ENCODE results near the gene COL6A2.
"Not testable (repeated sequence)": the region's sequence is repeated elsewhere in the genome, so short reads cannot be mapped to it uniquely, and the experiment has no call there.

The COL6A2 gene

GRCh38 chr21:46128106-46128932 lies 30.4 kb downstream of the COL6A2 start:
- DNase-seq = no peak

DNA sequence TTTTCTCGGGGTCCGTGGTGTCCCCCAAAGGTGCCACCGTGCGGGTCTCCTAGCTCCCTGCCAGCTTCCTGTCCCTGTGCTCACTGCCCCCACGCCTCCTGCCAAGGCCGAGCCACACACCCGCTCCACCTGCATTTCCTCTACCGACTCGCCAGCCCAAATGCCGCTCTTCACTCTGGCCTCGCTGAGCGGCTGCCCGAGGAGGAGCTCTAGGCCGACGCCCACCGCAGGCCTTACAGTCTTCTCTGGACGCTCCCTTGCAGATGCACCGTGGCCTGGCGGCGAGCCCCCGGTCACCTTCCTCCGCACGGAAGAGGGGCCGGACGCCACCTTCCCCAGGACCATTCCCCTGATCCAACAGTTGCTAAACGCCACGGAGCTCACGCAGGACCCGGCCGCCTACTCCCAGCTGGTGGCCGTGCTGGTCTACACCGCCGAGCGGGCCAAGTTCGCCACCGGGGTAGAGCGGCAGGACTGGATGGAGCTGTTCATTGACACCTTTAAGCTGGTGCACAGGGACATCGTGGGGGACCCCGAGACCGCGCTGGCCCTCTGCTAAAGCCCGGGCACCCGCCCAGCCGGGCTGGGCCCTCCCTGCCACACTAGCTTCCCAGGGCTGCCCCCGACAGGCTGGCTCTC lies 31.1 kb downstream of the COL6A2 start:
- DNase-seq = no peak

GRCh38 chr21:46129846-46130651 lies 32.1 kb downstream of the COL6A2 start:
- DNase-seq = no peak

- DNase-seq = no peak
Measured at GRCh38 chr21:46130831-46131587, 33.1 kb downstream of the COL6A2 start.

DNA sequence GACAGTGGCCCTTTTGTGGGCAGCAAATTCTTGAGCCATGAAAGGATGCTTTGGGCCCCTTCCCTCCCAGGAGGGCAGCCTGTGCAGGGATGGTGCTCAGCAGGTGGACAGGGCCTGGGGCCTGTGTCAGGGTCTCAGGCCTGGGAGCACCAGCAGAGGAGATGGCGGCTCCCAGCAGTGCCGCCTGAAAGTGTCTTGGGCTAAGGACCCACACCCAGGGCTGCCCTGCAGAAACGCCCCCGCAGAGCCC lies 33.6 kb downstream of the COL6A2 start:
- DNase-seq = no peak

GRCh38 chr21:46131838-46132651 lies 34.1 kb downstream of the COL6A2 start:
- DNase-seq = no peak

- no peak for DNase-seq
Measured at GRCh38 chr21:46135782-46136395, 38.0 kb downstream of the COL6A2 start.

GRCh38 chr21:46136739-46137349 lies 38.9 kb downstream of the COL6A2 start:
- no peak for DNase-seq

GRCh38 chr21:46137908-46138307 lies 40.0 kb downstream of the COL6A2 start:
- DNase-seq = no peak

GRCh38 chr21:46138383-46138970 lies 40.6 kb downstream of the COL6A2 start:
- DNase-seq = no peak

GRCh38 chr21:46139686-46140085 lies 41.8 kb downstream of the COL6A2 start:
- no peak for DNase-seq

DNA sequence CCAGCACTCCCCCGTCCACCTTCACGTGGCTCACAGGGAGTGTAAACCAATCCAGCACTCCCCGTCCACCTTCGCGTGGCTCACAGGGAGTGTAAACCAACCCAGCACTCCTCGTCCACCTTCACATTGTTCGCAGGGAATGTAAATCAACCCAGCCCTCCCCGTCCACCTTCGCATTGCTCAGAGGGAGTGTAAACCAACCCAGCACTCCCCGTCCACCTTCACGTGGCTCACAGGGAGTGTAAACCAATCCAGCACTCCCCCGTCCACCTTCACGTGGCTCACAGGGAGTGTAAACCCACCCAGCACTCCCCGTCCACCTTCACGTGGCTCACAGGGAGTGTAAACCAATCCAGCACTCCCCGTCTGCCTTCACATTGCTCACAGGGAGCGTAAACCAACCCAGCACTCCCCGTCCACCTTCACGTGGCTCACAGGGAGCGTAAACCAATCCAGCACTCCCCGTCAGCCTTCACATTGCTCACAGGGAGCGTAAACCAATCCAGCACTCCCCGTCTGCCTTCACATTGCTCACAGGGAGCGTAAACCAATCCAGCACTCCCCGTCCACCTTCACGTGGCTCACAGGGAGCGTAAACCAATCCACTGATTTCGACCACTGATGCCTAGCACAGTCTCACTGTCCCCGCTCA lies 42.6 kb downstream of the COL6A2 start:
- DNase-seq = not testable (repeated sequence)

- DNase-seq = no peak
Measured at GRCh38 chr21:46141767-46142581, 44.1 kb downstream of the COL6A2 start.

GRCh38 chr21:46142582-46143473 lies 44.9 kb downstream of the COL6A2 start:
- DNase-seq = peak; percentile 21

GRCh38 chr21:46144464-46145070 lies 46.7 kb downstream of the COL6A2 start:
- no peak for DNase-seq

DNA sequence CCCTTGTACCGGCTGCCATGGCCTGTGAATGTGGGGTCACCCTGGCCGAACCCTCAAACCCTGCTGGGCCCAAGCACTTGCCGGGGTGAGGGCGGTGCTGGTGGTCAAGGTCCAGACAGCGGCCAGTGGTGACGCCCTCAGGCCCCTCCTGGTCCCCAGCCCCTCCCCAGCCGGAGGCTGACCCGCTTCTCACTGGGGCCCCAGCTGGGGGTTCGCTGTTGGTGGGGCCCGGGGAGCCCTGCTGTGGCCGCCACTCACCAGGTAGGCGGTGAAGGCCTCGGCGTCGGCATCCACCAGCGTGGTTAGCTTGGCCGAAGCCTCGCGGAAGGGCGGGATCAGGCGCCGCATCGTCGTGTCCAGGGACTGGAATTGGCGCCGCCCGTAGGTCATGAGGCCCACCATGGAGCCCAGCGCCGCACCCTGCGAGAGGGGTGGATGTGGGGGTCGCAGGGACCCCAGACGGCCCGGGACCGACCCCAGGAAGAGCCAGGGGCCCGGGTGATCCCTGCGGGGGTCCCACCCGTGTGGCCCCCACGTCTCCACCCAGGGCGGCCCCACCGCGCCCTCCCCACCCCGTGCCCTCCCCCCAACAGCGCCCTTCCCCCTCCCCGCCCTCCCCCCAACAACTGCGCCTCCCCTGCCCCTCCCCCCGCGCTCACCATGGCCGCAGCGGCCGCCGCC lies 47.4 kb downstream of the COL6A2 start:
- no peak for DNase-seq
